ENCODE data around the gene RXRA.

RXRA gene

DNA sequence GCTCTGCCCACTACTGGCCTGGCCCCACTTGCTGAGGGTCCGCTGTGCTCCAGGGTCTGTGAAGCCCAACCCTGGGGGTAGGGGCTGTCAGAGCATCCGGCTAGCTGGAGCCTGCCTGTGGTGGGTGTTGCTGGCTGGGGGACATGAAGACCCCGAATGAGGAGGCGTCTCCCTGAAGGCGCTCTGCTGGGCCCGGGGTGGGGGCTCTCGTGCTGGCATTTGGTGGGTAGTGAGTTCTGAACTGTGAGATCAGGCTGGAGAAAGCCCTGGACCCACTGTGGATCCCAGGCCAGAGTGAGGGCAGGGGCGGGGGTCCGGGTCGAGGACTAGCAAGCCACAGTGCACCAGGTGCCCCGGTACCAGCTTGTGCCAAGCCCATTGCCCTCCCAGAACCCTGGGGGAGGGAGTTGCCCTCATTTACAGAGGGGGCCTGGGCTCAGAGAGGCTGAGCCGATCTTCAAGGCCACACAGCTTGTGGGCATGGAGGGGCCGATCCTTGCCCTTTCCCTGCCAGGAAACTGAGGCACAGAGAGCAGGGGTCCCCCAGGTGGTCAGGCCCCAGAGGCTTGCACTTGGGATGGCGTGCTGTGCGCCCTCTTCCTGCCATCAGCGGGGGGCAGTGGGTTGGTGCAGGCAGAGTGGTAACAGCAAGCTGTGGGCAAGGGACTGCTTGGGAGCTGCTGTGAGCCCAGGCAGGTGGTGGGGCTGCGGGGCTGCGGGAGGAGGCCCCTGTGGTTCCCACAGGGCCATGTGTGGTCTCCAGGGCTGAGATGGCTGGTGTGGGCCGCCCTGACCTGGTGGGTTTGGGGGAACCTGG, 15.9 kb downstream of the RXRA start:
- TF ChIP-seq CTCF (IDR thresholded peaks at IDR 0.05; ENCODE audit: low read depth, low read length, missing control alignments), result no peak
- no peak overlapping the region for H3K4me3 ChIP-seq (ENCODE audit: low read depth, low read length)
- in situ Hi-C loops (cut with HindIII; ENCODE audit: low sequenced_read_pairs), result no loop called here
- DNase-seq (ENCODE audit: low read depth), result no peak

DNA sequence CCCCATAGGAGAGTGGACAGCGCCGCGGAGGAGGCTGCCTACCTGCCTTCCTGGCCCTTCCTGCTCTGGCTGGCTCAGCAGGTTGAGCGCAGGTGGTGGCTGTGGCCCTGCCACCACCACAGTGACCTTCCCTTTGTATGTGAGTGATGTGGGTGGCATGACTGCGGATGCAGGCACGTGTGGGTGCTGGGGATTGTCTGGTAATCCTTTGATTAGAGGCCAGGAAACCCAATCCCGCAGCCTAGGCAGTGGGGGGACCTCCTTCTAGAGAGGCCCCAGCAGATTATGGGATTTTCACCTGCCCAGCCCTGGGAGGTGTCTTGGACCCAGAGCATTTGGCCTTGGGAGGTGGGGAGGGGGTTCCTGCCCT, 16.5 kb downstream of the RXRA start:
- no peak overlapping the region for H3K4me3 ChIP-seq (ENCODE audit: low read depth, low read length)
- DNase-seq (ENCODE audit: low read depth), result no peak
- in situ Hi-C loops (cut with HindIII; ENCODE audit: low sequenced_read_pairs), result no loop called here
- no peak for TF ChIP-seq CTCF (IDR thresholded peaks at IDR 0.05; ENCODE audit: low read depth, low read length, missing control alignments)

- no peak for DNase-seq (ENCODE audit: low read depth)
- no peak overlapping the region for H3K4me3 ChIP-seq (ENCODE audit: low read depth, low read length)
- in situ Hi-C loops (cut with HindIII; ENCODE audit: low sequenced_read_pairs), result no loop called here
- no peak for TF ChIP-seq CTCF (IDR thresholded peaks at IDR 0.05; ENCODE audit: low read depth, low read length, missing control alignments)
Measured at GRCh38 chr9:134343637-134344036, 17.4 kb downstream of the RXRA start.

- no peak for DNase-seq (ENCODE audit: low read depth)
- H3K4me3 ChIP-seq (ENCODE audit: low read depth, low read length), result no peak overlapping the region
- in situ Hi-C loops (cut with HindIII; ENCODE audit: low sequenced_read_pairs), result no loop called here
- peak; percentile 24 for TF ChIP-seq CTCF (IDR thresholded peaks at IDR 0.05; ENCODE audit: low read depth, low read length, missing control alignments)
Measured at GRCh38 chr9:134344068-134344799, 18.0 kb downstream of the RXRA start.

GRCh38 chr9:134344800-134345310, 18.6 kb downstream of the RXRA start:
- DNase-seq (ENCODE audit: low read depth), result no peak
- no peak overlapping the region for H3K4me3 ChIP-seq (ENCODE audit: low read depth, low read length)
- in situ Hi-C loops (cut with HindIII; ENCODE audit: low sequenced_read_pairs), result no loop called here
- TF ChIP-seq CTCF (IDR thresholded peaks at IDR 0.05; ENCODE audit: low read depth, low read length, missing control alignments), result no peak

DNA sequence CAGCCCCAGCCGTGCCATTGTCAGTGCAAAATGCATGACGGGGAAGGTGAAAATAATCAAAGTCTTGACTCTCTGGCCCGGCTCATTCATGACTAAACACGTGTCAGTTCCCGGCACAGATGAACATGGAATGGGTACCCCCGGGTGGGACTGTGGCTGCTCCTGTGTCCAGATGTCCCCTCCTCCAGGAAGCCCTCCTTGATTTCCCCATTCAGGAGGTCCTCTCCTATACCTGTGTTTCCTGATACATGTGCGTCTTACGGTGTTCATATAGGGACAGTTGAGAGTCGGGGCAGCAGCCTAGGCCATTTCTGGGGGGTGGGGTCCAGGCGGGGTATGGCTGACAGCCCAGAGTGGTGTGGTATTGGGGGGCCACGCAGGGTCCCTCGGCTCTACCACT, 19.5 kb downstream of the RXRA start:
- in situ Hi-C loops (cut with HindIII; ENCODE audit: low sequenced_read_pairs), result no loop called here
- no peak for TF ChIP-seq CTCF (IDR thresholded peaks at IDR 0.05; ENCODE audit: low read depth, low read length, missing control alignments)
- no peak for DNase-seq (ENCODE audit: low read depth)
- H3K4me3 ChIP-seq (ENCODE audit: low read depth, low read length), result no peak overlapping the region

All from astrocyte of the cerebellum (primary cell).